Parathyroid adenoma (tissue), 2 donors: ENCODE measurements around the gene METTL16.

ENCODE experiments used
- H2AFZ ChIP-seq: fragments of 300-600 bp; sonication (generic); one replicate; pipeline ENCODE4 v1.7.0; 2017; ENCODE audit warnings: antibody characterized with exemption, mild to moderate bottlenecking
- H3K27ac ChIP-seq: fragments of 300-600 bp; sonication (generic); one replicate; pipeline ENCODE4 v1.7.0; 2017
- H3K27me3 ChIP-seq: fragments of 300-600 bp; sonication (generic); one replicate; pipeline ENCODE4 v1.7.0; 2017; ENCODE audit warnings: low read length; ENCODE audit not compliant: control insufficient read depth, insufficient read depth
- H3K36me3 ChIP-seq: fragments of 300-600 bp; sonication (generic); one replicate; pipeline ENCODE4 v1.7.0; 2017; ENCODE audit warnings: low read length; ENCODE audit not compliant: control insufficient read depth, insufficient read depth
- H3K4me1 ChIP-seq: fragments of 300-600 bp; sonication (generic); one replicate; pipeline ENCODE4 v1.7.0; 2017; ENCODE audit warnings: control low read depth
- H3K4me2 ChIP-seq: fragments of 300-600 bp; sonication (generic); one replicate; pipeline ENCODE4 v1.7.0; 2017; ENCODE audit warnings: low read length
- H3K4me3 ChIP-seq: fragments of 300-600 bp; sonication (generic); one replicate; pipeline ENCODE4 v1.7.0; 2017; ENCODE audit warnings: low read depth, low read length
- H3K79me2 ChIP-seq: fragments of 300-600 bp; sonication (generic); one replicate; pipeline ENCODE4 v1.7.0; 2017; ENCODE audit warnings: control low read depth
- H3K9ac ChIP-seq: fragments of 300-600 bp; sonication (generic); one replicate; pipeline ENCODE4 v1.7.0; 2017; ENCODE audit warnings: mild to moderate bottlenecking
- H3K9me3 ChIP-seq: fragments of 300-600 bp; sonication (generic); one replicate; pipeline ENCODE4 v1.7.0; 2017; ENCODE audit warnings: low read length; ENCODE audit not compliant: control insufficient read depth
- TF ChIP-seq, protein P1 (sequence below): fragments of 300-600 bp; sonication (generic); IDR thresholded peaks from one replicate; pipeline ENCODE4 v1.7.0; 2017; ENCODE audit warnings: antibody characterized with exemption, mild to moderate bottlenecking
- donor health status: primary hyperparathyroidism.

Gene METTL16

DNA sequence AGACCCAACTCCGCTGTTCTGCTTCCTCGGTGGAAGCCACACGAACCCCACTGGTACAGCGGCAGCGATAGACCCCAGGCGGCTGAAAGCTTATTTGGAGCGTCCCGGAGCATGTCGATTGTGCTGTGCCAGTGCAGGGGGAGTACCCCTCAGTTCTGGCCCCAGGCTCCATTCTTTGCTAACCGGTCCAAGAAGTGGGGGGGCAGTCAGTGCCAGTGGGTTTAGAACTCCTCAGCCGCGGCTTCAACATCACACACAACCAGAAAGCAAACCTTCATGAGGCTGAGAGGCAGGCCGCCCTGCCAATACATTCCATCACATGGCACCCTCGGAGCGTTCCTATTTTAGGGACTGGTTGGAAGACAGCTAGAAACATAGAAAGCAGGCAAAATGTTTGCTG, 109.1 kb downstream of the METTL16 start:
- Histone ChIP-seq H2AFZ (peak overlapping the region; percentile 54), H3K4me1 (peaks cover 9% of the 10 kb centered on the region), H3K9ac (no peak overlapping the region), H3K27ac (peak overlapping the region; percentile 36), H3K4me2 (peak overlapping the region; percentile 77), H3K9me3 (no peaks in the 10 kb centered on the region), H3K36me3 (no peaks in the 10 kb centered on the region), H3K4me3 (peak overlapping the region; percentile 53), H3K79me2 (peaks cover 3% of the 10 kb centered on the region), H3K27me3 (no peaks in the 10 kb centered on the region)
- TF ChIP-seq, protein P1, sequence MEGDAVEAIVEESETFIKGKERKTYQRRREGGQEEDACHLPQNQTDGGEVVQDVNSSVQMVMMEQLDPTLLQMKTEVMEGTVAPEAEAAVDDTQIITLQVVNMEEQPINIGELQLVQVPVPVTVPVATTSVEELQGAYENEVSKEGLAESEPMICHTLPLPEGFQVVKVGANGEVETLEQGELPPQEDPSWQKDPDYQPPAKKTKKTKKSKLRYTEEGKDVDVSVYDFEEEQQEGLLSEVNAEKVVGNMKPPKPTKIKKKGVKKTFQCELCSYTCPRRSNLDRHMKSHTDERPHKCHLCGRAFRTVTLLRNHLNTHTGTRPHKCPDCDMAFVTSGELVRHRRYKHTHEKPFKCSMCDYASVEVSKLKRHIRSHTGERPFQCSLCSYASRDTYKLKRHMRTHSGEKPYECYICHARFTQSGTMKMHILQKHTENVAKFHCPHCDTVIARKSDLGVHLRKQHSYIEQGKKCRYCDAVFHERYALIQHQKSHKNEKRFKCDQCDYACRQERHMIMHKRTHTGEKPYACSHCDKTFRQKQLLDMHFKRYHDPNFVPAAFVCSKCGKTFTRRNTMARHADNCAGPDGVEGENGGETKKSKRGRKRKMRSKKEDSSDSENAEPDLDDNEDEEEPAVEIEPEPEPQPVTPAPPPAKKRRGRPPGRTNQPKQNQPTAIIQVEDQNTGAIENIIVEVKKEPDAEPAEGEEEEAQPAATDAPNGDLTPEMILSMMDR, result no peak

DNA sequence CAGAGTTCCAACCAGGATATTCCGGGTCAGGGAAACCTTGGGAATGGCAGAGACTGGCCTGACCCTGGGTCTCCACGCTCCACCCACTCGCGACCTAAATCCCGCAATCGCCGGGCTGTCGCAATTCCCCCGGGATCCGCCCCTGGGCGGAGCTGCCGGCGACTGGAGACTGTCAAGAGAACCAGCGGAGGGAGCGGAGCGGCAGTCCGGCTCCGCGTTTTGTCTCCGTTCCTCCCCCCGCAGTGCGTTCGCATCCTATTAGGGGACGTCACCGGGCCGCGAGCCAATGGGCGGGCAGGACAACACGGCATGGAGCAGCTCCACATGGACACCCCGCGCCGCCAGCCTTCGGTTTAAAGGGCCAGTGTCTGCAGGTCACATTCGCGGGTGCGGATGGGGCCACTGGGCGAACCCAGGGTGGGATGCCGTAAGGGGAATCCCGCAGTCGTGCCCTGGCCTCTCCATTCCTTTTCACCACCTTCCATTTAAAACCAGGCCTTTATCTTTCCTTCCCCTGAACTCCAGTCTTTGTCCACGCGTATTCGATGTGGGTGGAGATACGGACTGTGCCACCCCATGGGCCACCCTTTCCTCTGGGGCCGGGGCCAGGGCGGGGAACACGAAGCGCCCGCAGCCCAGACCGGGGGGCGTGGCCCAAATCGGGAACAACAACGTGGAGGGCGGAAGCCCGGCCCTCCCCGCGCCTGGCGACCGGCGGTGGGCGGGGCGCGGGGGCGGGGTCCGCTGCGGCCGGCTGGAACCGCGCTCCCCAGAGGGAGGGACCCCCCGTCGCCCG, 110.1 kb downstream of the METTL16 start:
- no peaks in the 10 kb centered on the region for H3K36me3 ChIP-seq
- no peaks in the 10 kb centered on the region for H3K9me3 ChIP-seq
- H3K27ac ChIP-seq, result peak overlapping the region; percentile 96
- H3K4me3 ChIP-seq, result peak overlapping the region; percentile 94
- TF ChIP-seq, protein P1, result no peak
- H3K9ac ChIP-seq, result no peak overlapping the region
- peak overlapping the region; percentile 86 for H2AFZ ChIP-seq
- peaks cover 14% of the 10 kb centered on the region for H3K4me1 ChIP-seq
- no peaks in the 10 kb centered on the region for H3K27me3 ChIP-seq
- H3K4me2 ChIP-seq, result peak overlapping the region; percentile 74
- peaks cover 3% of the 10 kb centered on the region for H3K79me2 ChIP-seq

DNA sequence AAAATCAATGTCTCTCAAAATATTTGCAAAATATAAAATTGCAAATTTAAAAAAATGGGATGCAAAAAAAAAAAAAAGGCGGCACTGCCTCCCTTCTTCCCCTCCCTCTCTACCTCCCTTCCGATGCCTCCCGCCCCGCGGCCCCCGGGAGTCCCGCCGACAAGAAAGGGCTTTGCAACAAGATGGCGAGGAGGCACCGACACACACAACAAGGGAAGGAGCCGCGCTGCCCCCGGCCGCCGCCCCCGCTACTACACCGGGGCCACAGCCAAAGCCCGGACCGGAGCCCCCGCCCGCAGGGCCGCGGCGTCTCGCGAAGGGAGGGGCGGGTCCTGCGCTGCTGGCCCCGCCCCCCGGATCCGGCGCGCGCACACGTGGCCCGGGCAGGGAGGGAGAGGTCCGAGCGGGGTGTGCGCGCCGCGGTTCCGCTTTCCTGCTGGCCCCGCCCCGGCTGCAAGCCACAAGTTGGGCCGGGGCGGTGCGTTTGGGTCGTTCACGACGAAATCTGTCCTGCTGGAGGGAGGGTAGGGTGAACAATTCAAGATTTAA, 110.7 kb downstream of the METTL16 start, which contains the start of gene MNT:
Gene MNT, minus strand, starts transcription at position 184 of the 549 bp plus-strand sequence. CDS start 348 bp downstream, outside the sequence.
- TF ChIP-seq, protein P1, result peak; percentile 24
- peak within 1 kb of the TSS; percentile 74 for H3K4me2 ChIP-seq
- H3K9me3 ChIP-seq, result no peaks in the 10 kb centered on the region
- peaks cover 20% of the 10 kb centered on the region for H3K4me1 ChIP-seq
- H3K79me2 ChIP-seq, result peaks cover 3% of the 10 kb centered on the region
- peak within 1 kb of the TSS; percentile 97 for H3K9ac ChIP-seq
- no peaks in the 10 kb centered on the region for H3K36me3 ChIP-seq
- H3K4me3 ChIP-seq, result peak within 1 kb of the TSS; percentile 94
- H2AFZ ChIP-seq, result peak within 1 kb of the TSS; percentile 86
- no peaks in the 10 kb centered on the region for H3K27me3 ChIP-seq
- peak within 1 kb of the TSS; percentile 96 for H3K27ac ChIP-seq

DNA sequence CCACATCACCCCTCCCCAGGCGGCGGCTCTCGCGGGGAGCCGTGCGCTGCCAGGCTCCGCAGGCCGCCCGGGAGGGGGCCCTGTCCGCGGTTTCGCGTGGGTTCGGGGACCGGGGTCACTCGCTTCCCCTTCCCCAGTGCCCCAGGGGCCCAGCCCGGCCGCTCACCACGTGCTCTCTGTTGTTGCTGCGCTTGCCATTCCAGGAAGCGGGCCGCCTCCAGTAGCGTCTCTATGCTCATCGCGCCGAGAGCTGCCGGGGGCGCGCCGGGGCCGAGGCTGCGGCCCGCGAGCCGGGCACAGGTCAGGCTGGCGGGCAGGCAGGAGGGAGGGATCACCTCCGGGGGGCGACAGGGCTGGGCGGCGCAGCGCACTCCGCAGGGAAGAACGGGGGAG, 111.2 kb downstream of the METTL16 start:
- no peaks in the 10 kb centered on the region for H3K36me3 ChIP-seq
- TF ChIP-seq, protein P1, result no peak
- H3K4me1 ChIP-seq, result peaks cover 25% of the 10 kb centered on the region
- peak overlapping the region; percentile 94 for H3K4me3 ChIP-seq
- H2AFZ ChIP-seq, result peak overlapping the region; percentile 86
- H3K79me2 ChIP-seq, result peaks cover 3% of the 10 kb centered on the region
- H3K27ac ChIP-seq, result peak overlapping the region; percentile 96
- peak overlapping the region; percentile 74 for H3K4me2 ChIP-seq
- H3K27me3 ChIP-seq, result no peaks in the 10 kb centered on the region
- no peaks in the 10 kb centered on the region for H3K9me3 ChIP-seq
- peak overlapping the region; percentile 97 for H3K9ac ChIP-seq
